WTC11 (cell line): ENCODE measurements around the gene BBOX1. TPM values are rescaled to one million over a fixed set of nuclear protein-coding genes. Genes with fewer than 3 reads are reported as not detected.

ENCODE experiments used
- ATAC-seq: fragments of 200-7000 bp; cut with Tn5 transposase; 2 replicates; pipeline ENCODE4 v1.10.0; 2021; ENCODE audit warnings: mild to moderate bottlenecking, moderate library complexity
- CTCF ChIA-PET: fragments of 300-600 bp; sonication (Branson Sonifier 250); formaldehyde crosslinking; loops from one replicate; lab custom pipeline; 2021; ENCODE audit warnings: antibody characterized with exemption; lab: Charles Lee
- POLR2A ChIA-PET: fragments of 350-600 bp; sonication (Branson Sonifier 250); formaldehyde crosslinking; loops from one replicate; lab custom pipeline; 2021; ENCODE audit warnings: antibody characterized with exemption; lab: Charles Lee
- DNase-seq: peaks from one replicate; pipeline ENCODE4 v3.0.0; 2021; ENCODE audit warnings: low spot score
- H3K27ac Mint-ChIP-seq: 2 replicates; pipeline ENCODE4 v1.8.0; 2021; ENCODE audit warnings: mixed read lengths
- H3K27me3 Mint-ChIP-seq: 2 replicates; pipeline ENCODE4 v1.8.0; 2021; ENCODE audit warnings: low read depth, mild to moderate bottlenecking, moderate library complexity, mixed read lengths
- H3K36me3 Mint-ChIP-seq: 2 replicates; pipeline ENCODE4 v1.8.0; 2021; ENCODE audit warnings: mixed read lengths
- H3K4me1 Mint-ChIP-seq: 2 replicates; pipeline ENCODE4 v1.8.0; 2022; ENCODE audit warnings: mixed read lengths
- H3K4me3 Mint-ChIP-seq: 2 replicates; pipeline ENCODE4 v1.8.0; 2021; ENCODE audit warnings: mild to moderate bottlenecking, moderate library complexity, mixed read lengths
- H3K9me3 Mint-ChIP-seq: 2 replicates; pipeline ENCODE4 v1.8.0; 2021; ENCODE audit warnings: mixed read lengths
- CBFB ChIP-seq: sonication (generic); formaldehyde crosslinking; IDR thresholded peaks from 2 replicates; pipeline ENCODE4 v1.8.1; 2022; ENCODE audit warnings: mild to moderate bottlenecking, low read depth, missing genetic modification reagents
- CREB1 ChIP-seq: sonication (generic); formaldehyde crosslinking; IDR thresholded peaks from 2 replicates; pipeline ENCODE4 v1.8.0; 2023; ENCODE audit warnings: mild to moderate bottlenecking, missing genetic modification reagents
- CREM ChIP-seq: sonication (generic); formaldehyde crosslinking; IDR thresholded peaks from 2 replicates; pipeline ENCODE4 v1.8.1; 2022; ENCODE audit warnings: mild to moderate bottlenecking, missing genetic modification reagents, moderate library complexity
- ELF4 ChIP-seq: sonication (generic); formaldehyde crosslinking; IDR thresholded peaks from 2 replicates; pipeline ENCODE4 v1.8.1; 2022; ENCODE audit warnings: low read depth, mild to moderate bottlenecking, moderate library complexity, missing genetic modification reagents
- EMX1 ChIP-seq: fragments of 250-450 bp; sonication (Bioruptor Pico); IDR thresholded peaks from 2 replicates; pipeline ENCODE4 v1.8.0; 2021; ENCODE audit warnings: mild to moderate bottlenecking
- ESRRA ChIP-seq: sonication (generic); formaldehyde crosslinking; IDR thresholded peaks from 2 replicates; pipeline ENCODE4 v1.8.1; 2022; ENCODE audit warnings: mild to moderate bottlenecking, missing genetic modification reagents, borderline replicate concordance
- FOXK1 ChIP-seq: sonication (generic); formaldehyde crosslinking; IDR thresholded peaks from 2 replicates; pipeline ENCODE4 v1.8.0; 2022; ENCODE audit warnings: mild to moderate bottlenecking, moderate library complexity, missing genetic modification reagents
- IRF2 ChIP-seq: sonication (generic); formaldehyde crosslinking; IDR thresholded peaks from 2 replicates; pipeline ENCODE4 v1.8.0; 2022; ENCODE audit warnings: low read depth, missing genetic modification reagents, borderline replicate concordance
- JAZF1 ChIP-seq: fragments of 250-450 bp; sonication (Bioruptor Pico); IDR thresholded peaks from 2 replicates; pipeline ENCODE4 v1.9.0; 2021; ENCODE audit warnings: moderate library complexity, mild to moderate bottlenecking, inconsistent platforms
- MXD4 ChIP-seq: fragments of 250-450 bp; sonication (Bioruptor Pico); IDR thresholded peaks from 2 replicates; pipeline ENCODE4 v1.8.0; 2021; ENCODE audit warnings: mild to moderate bottlenecking, moderate library complexity, borderline replicate concordance
- NR2C2 ChIP-seq: sonication (generic); formaldehyde crosslinking; IDR thresholded peaks from 2 replicates; pipeline ENCODE4 v1.8.0; 2022; ENCODE audit warnings: mild to moderate bottlenecking, missing genetic modification reagents
- OVOL2 ChIP-seq: fragments of 250-450 bp; sonication (Bioruptor Pico); IDR thresholded peaks from 2 replicates; pipeline ENCODE4 v1.9.0; 2021; ENCODE audit warnings: mild to moderate bottlenecking, borderline replicate concordance
- PRRX2 ChIP-seq: fragments of 250-450 bp; sonication (Bioruptor Pico); IDR thresholded peaks from 2 replicates; pipeline ENCODE4 v1.8.0; 2021; ENCODE audit warnings: mild to moderate bottlenecking
- RELA ChIP-seq: sonication (generic); formaldehyde crosslinking; IDR thresholded peaks from 2 replicates; pipeline ENCODE4 v1.8.1; 2022; ENCODE audit warnings: missing genetic modification reagents, mild to moderate bottlenecking, borderline replicate concordance
- SP1 ChIP-seq: sonication (generic); formaldehyde crosslinking; conservative IDR thresholded peaks from 2 replicates; pipeline ENCODE4 v1.8.1; 2022; ENCODE audit warnings: missing genetic modification reagents
- total RNA-seq: library from RNA; stranded (reverse); gene quantifications from 3 replicates; pipeline ENCODE4 v1.2.3, GENCODE V29; 2021
- TF ChIP-seq, protein P1 (sequence below): sonication (generic); formaldehyde crosslinking; IDR thresholded peaks from 2 replicates; pipeline ENCODE4 v1.8.0; 2023; ENCODE audit warnings: missing genetic modification reagents, mild to moderate bottlenecking, borderline replicate concordance
- TF ChIP-seq, protein P2 (sequence below): sonication (generic); formaldehyde crosslinking; IDR thresholded peaks from 2 replicates; pipeline ENCODE4 v1.8.0; 2022; ENCODE audit warnings: mild to moderate bottlenecking, missing genetic modification reagents
- TF ChIP-seq, protein P3 (sequence below): sonication (generic); formaldehyde crosslinking; IDR thresholded peaks from 2 replicates; pipeline ENCODE4 v1.8.1; 2022; ENCODE audit warnings: low read depth, missing genetic modification reagents, borderline replicate concordance
- TF ChIP-seq, protein P4 (sequence below): fragments of 250-450 bp; sonication (Bioruptor Pico); IDR thresholded peaks from 2 replicates; pipeline ENCODE4 v1.8.0; 2021; ENCODE audit warnings: mild to moderate bottlenecking
- TF ChIP-seq, protein P5 (sequence below): sonication (generic); formaldehyde crosslinking; IDR thresholded peaks from 2 replicates; pipeline ENCODE4 v1.8.1; 2022; ENCODE audit warnings: mild to moderate bottlenecking, moderate library complexity, missing genetic modification reagents

Gene BBOX1
- total RNA-seq, 1 experiment from 2014 or later = not detected

DNA sequence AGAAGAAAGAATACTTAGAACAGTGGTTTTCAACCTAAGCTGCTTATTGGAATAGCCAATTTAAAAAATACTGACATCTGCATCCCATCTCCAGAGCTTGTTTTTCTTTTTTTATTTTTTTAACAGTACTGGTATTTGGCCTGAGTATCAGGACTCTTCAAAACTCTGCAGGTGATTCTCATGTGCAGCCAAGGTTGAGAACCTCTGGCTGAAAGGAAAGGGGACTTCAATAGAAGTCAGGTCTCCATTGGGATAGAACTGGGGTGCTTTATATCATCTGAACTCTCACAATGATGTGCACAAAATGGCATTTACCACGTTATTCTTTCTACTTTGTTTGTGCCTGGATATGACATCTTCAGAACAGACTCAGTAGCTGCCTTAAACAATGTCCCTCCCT lies 55.3 kb downstream of the BBOX1 start:
- no peaks in the 10 kb centered on the region for H3K27me3 Mint-ChIP-seq
- peaks cover 7% of the 10 kb centered on the region for H3K36me3 Mint-ChIP-seq
- ChIA-PET POLR2A (no interaction called here), CTCF (no interaction called here)
- TF ChIP-seq JAZF1 = no peak
- no peak for TF ChIP-seq ELF4 (CRISPR knock-in tag)
- no peak for TF ChIP-seq ESRRA
- TF ChIP-seq PRRX2 (CRISPR knock-in tag) = no peak
- no peak for TF ChIP-seq RELA (CRISPR knock-in tag)
- no peak for TF ChIP-seq CBFB (CRISPR knock-in tag)
- no peak for TF ChIP-seq NR2C2
- no peak for TF ChIP-seq OVOL2 (CRISPR knock-in tag)
- TF ChIP-seq, protein P1, sequence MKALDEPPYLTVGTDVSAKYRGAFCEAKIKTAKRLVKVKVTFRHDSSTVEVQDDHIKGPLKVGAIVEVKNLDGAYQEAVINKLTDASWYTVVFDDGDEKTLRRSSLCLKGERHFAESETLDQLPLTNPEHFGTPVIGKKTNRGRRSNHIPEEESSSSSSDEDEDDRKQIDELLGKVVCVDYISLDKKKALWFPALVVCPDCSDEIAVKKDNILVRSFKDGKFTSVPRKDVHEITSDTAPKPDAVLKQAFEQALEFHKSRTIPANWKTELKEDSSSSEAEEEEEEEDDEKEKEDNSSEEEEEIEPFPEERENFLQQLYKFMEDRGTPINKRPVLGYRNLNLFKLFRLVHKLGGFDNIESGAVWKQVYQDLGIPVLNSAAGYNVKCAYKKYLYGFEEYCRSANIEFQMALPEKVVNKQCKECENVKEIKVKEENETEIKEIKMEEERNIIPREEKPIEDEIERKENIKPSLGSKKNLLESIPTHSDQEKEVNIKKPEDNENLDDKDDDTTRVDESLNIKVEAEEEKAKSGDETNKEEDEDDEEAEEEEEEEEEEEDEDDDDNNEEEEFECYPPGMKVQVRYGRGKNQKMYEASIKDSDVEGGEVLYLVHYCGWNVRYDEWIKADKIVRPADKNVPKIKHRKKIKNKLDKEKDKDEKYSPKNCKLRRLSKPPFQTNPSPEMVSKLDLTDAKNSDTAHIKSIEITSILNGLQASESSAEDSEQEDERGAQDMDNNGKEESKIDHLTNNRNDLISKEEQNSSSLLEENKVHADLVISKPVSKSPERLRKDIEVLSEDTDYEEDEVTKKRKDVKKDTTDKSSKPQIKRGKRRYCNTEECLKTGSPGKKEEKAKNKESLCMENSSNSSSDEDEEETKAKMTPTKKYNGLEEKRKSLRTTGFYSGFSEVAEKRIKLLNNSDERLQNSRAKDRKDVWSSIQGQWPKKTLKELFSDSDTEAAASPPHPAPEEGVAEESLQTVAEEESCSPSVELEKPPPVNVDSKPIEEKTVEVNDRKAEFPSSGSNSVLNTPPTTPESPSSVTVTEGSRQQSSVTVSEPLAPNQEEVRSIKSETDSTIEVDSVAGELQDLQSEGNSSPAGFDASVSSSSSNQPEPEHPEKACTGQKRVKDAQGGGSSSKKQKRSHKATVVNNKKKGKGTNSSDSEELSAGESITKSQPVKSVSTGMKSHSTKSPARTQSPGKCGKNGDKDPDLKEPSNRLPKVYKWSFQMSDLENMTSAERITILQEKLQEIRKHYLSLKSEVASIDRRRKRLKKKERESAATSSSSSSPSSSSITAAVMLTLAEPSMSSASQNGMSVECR (CRISPR knock-in tag) = no peak
- no peak for TF ChIP-seq FOXK1 (CRISPR knock-in tag)
- TF ChIP-seq SP1 = no peak
- TF ChIP-seq, protein P2, sequence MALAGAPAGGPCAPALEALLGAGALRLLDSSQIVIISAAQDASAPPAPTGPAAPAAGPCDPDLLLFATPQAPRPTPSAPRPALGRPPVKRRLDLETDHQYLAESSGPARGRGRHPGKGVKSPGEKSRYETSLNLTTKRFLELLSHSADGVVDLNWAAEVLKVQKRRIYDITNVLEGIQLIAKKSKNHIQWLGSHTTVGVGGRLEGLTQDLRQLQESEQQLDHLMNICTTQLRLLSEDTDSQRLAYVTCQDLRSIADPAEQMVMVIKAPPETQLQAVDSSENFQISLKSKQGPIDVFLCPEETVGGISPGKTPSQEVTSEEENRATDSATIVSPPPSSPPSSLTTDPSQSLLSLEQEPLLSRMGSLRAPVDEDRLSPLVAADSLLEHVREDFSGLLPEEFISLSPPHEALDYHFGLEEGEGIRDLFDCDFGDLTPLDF (CRISPR knock-in tag) = no peak
- TF ChIP-seq, protein P3, sequence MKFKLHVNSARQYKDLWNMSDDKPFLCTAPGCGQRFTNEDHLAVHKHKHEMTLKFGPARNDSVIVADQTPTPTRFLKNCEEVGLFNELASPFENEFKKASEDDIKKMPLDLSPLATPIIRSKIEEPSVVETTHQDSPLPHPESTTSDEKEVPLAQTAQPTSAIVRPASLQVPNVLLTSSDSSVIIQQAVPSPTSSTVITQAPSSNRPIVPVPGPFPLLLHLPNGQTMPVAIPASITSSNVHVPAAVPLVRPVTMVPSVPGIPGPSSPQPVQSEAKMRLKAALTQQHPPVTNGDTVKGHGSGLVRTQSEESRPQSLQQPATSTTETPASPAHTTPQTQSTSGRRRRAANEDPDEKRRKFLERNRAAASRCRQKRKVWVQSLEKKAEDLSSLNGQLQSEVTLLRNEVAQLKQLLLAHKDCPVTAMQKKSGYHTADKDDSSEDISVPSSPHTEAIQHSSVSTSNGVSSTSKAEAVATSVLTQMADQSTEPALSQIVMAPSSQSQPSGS (CRISPR knock-in tag) = no peak
- ATAC-seq (no peak), DNase-seq (no peak)
- H3K4me1 Mint-ChIP-seq = peaks cover 19% of the 10 kb centered on the region
- H3K9me3 Mint-ChIP-seq = peaks cover 21% of the 10 kb centered on the region
- H3K27ac Mint-ChIP-seq = no peak overlapping the region
- no peak overlapping the region for H3K4me3 Mint-ChIP-seq

DNA sequence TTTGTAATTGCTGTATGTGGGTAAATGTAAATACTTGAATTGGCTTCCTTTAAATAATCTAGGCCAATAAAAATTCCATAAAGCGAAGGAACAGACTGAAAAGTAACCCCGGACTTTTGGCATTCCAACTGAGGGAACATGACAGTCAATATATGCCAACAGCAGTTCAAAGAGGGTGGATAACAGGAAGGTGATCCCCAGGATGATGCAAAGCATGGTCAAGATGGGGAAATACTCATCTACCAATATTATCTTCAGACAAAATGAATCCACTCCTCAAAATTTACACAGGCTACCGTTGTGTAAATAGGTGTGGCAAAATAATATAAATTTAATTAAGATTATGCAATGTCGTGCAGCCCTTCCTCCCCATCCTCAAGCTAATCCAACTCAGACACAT lies 56.9 kb downstream of the BBOX1 start:
- no peak overlapping the region for H3K4me3 Mint-ChIP-seq
- peaks cover 14% of the 10 kb centered on the region for H3K4me1 Mint-ChIP-seq
- H3K27ac Mint-ChIP-seq = no peak overlapping the region
- peaks cover 6% of the 10 kb centered on the region for H3K9me3 Mint-ChIP-seq
- H3K27me3 Mint-ChIP-seq = no peaks in the 10 kb centered on the region
- no peaks in the 10 kb centered on the region for H3K36me3 Mint-ChIP-seq
- DNase-seq = no peak
- ChIA-PET POLR2A (no interaction called here), CTCF (no interaction called here)
- ATAC-seq = no peak
- TF ChIP-seq CBFB (CRISPR knock-in tag) = no peak
- TF ChIP-seq EMX1 (CRISPR knock-in tag) = no peak
- TF ChIP-seq, protein P2 (CRISPR knock-in tag) = no peak
- no peak for TF ChIP-seq IRF2 (CRISPR knock-in tag)
- no peak for TF ChIP-seq CREM
- TF ChIP-seq, protein P1 (CRISPR knock-in tag) = no peak
- TF ChIP-seq, protein P4, sequence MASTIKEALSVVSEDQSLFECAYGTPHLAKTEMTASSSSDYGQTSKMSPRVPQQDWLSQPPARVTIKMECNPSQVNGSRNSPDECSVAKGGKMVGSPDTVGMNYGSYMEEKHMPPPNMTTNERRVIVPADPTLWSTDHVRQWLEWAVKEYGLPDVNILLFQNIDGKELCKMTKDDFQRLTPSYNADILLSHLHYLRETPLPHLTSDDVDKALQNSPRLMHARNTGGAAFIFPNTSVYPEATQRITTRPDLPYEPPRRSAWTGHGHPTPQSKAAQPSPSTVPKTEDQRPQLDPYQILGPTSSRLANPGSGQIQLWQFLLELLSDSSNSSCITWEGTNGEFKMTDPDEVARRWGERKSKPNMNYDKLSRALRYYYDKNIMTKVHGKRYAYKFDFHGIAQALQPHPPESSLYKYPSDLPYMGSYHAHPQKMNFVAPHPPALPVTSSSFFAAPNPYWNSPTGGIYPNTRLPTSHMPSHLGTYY (CRISPR knock-in tag) = no peak
- TF ChIP-seq, protein P5, sequence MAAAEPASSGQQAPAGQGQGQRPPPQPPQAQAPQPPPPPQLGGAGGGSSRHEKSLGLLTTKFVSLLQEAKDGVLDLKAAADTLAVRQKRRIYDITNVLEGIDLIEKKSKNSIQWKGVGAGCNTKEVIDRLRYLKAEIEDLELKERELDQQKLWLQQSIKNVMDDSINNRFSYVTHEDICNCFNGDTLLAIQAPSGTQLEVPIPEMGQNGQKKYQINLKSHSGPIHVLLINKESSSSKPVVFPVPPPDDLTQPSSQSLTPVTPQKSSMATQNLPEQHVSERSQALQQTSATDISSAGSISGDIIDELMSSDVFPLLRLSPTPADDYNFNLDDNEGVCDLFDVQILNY (CRISPR knock-in tag) = no peak
- TF ChIP-seq CREB1 (CRISPR knock-in tag) = no peak
- no peak for TF ChIP-seq MXD4 (CRISPR knock-in tag)
